Activated CD4-positive, alpha-beta T cell treated with anti-CD3 and anti-CD28 coated beads, Interleukin-2, amount 50 U/mL, for 24 hours (primary cell): ENCODE results near the gene C2CD4C.
A peak's percentile ranks its signal among the peaks of the same experiment; 100 is the strongest.
"Not testable (repeated sequence)": the region's sequence is repeated elsewhere in the genome, so short reads cannot be mapped to it uniquely, and the experiment has no call there.

Experiments
- DNase-seq, 2 donors: peaks; one replicate each; pipeline ENCODE4 v3.0.0-alpha.2; 2020; ENCODE audit warnings: low read depth in 1 of 2, low spot score in 1 of 2

Gene C2CD4C

GRCh38 chr19:384799-385169, 24.2 kb downstream of the C2CD4C start:
- DNase-seq: no peak

GRCh38 chr19:383922-384798, 24.8 kb downstream of the C2CD4C start:
- DNase-seq: no peak

DNA sequence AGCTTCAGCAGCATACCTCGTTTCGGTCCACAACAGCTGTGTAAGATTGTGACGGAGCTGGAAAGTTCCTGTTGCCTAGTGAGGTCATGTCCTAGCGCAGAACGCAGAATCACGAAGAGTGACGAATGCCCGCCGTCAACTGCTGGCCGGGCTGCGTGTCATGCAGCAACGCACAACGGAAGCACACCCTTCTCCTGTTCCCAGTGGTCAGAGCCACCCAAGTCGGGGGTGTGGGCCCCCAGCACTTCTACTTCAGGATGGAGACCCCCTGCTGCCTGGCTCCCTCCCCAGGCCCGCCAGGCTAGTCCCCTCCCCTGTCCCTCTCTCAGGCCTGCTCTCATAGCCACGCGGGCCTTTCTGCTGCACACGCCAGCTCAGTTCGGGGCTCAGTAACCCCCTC, 25.9 kb downstream of the C2CD4C start:
- DNase-seq: no peak

DNA sequence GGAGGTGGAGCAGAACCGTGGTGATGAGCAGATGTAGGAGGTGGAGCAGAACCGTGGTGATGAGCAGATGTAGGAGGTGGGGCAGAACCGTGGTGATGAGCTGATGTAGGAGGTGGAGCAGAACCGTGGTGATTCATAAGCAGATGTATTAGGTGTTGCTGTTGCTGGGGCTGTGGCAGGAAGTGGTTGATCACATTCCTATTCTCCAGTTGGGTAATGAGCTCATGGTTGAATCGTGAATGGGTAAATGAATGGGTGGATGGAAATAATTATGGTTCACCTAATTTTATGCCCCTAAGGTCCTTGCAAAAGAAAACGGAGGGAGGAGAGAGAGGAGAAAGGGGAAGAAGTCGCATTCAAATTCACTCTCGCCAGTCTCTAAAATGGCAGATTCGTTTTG, 26.4 kb downstream of the C2CD4C start:
- DNase-seq: peak in 1 of 2 donors; percentile 50

GRCh38 chr19:381901-382300, 27.0 kb downstream of the C2CD4C start:
- DNase-seq: not testable (repeated sequence)

- DNase-seq: not testable (repeated sequence)
Observed at GRCh38 chr19:380618-381219, 28.2 kb downstream of the C2CD4C start.

- no peak for DNase-seq
Observed at GRCh38 chr19:379796-380195, 29.2 kb downstream of the C2CD4C start.

DNA sequence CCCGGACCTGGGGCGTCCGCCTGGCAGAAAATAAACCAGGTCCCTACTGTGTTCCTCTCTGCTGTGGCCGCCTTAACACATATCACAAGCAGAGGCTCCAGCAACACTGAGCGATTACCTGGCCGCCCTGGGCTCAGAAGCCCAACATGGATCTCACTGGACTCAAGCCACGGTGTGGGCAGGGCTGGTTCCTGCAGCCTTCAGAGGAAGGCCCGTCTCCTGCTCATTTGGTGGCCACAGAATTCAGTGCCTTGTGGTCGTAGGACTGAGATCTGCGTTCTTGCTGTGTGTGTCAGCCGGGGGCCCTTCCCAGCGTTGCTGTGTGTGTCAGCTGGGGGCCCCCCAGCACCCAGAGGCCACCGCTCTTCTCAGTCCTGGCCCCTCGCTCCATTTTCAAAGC, 30.2 kb downstream of the C2CD4C start:
- no peak for DNase-seq

DNA sequence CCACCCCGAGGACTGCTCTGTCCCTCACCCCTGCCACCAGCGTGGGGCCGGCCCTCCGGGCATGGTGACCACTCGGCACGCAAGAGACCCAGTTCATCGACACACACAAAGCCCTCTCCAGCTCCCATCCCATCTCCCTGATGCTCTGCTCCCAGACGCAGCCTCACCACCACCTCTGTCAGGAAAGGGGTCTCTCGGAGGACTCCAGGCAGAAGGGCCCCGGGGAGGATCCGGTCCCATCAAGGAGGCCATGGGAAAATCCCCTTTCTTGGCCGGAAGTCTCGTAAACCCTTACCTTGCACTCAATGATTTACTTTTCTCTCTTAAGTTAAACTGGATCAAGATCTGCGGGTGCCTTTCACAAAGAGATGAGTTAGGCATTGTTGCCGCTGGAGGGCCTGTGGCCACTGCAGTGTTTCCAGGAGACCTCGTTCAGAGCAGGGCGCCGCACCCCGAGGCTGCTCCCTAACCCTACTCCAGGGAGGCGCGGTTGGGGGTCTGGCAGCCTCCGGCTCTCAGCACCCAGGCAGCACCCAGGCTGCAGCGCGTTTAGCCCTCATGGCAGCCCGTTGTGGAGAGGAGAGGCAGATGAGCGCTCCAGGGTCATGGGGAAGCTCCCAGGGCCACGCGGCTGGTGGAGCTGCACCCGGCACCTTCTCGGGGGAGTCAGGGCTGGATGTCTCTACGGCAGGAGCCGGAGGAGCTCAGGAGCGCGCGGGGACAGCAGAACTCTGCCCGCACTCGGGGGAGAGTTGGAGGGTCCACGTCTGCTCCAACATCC, 31.0 kb downstream of the C2CD4C start:
- DNase-seq: no peak

DNA sequence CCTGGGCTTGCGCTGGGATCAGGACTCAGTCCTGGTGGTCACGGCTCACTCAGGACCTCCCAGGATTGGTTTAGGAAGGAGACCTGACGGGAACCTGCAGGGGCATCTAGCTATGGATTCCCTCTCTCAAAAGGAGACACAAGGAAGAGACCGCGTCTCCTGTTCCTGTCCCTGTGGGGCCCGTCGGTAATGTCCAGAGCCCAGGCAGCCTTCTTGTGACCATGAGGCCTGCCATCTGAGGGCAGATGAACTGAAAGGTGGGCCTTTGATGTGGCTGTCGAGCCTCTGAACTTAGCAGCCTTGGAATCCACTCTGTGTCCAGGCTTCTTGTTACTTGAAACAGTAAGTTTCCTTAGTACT, 32.9 kb downstream of the C2CD4C start:
- DNase-seq: no peak

DNA sequence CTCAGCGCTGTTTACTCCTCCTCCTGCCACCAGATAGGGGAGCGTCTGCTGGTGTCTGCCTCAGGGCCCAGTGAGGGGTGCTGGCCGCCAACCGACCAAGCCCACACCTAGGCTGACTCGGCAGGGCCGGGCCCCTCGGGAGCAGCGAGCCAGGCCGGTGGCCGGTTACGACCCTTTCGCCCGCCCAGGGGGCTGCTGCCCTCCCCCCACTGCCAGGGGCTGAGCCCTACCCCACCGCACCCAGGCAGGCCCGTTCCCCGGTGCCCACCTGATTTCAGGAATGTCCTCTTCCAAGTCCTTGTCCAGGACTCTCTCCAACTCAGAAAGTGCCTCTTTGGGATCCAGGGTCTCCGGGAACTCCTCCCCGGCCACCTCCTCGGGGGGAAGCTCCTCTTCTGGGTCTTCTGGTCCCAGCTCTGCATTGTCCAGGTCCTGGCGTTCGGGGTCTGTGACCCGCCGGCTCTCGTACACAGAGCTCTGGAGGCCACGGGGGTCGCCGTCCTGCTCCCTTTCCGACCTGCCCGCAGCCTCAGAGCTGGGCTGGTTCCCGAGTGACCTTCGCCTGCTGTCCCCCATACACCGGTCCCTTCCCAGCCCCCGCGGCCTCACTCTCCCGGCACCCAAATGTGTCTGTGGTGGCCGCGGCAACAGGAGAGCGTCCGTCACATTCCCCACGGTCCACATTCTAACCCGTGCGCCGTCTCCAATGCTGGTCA, 33.4 kb downstream of the C2CD4C start:
- DNase-seq: no peak

DNA sequence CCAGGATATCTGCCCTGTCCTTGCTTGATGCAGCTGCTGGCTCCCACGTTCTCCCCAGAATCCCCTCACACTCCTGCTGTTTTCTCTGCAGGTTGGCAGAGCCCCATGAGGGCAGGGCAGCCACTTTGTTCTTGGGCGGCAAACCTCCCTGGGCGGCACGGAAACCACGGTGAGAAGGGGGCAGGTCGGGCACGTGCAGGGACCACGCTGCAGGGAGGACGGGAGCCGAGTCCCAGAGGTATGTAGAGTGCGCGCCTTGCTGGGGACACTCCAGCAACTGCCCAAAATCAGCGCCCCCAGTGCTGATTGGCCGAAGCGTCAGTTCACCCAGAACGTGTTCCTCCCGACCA, 34.1 kb downstream of the C2CD4C start:
- no peak for DNase-seq

DNA sequence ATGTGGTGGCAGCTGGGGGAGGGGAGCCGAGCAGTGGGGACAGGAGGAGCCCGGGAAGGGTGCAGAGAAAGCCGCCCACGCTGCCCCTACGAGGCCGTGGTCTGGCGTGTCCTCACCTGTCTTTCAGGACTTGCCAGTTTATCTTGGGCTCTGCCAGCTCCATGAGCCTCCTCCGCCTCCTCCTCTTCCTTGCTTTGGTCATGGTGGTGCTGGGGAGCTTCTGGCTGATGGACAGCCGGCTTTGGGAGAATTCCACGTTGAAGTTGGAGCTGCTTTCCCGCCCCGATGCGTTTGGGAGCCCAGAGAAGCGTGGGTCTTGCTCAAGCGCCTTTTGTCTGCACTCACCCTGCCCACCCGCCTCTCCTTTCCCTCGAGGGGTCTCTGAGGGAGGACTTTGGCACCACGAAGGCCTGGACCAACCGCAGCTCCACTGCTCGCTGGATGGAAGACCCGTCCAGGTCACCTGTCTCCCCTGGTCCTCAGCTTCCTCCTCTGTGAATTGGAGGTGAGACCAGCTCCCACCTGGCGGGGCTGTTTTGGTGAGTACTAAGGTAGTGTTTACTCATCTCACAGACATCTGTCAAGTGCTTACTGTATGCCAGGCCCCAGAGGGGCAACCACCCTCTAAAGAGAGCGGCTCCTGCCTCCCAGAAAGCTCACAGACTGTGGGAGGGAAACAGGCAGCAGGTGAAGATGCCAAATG, 34.6 kb downstream of the C2CD4C start:
- DNase-seq: no peak

GRCh38 chr19:373391-374182, 35.4 kb downstream of the C2CD4C start:
- no peak for DNase-seq

GRCh38 chr19:372306-372890, 36.5 kb downstream of the C2CD4C start:
- no peak for DNase-seq

DNA sequence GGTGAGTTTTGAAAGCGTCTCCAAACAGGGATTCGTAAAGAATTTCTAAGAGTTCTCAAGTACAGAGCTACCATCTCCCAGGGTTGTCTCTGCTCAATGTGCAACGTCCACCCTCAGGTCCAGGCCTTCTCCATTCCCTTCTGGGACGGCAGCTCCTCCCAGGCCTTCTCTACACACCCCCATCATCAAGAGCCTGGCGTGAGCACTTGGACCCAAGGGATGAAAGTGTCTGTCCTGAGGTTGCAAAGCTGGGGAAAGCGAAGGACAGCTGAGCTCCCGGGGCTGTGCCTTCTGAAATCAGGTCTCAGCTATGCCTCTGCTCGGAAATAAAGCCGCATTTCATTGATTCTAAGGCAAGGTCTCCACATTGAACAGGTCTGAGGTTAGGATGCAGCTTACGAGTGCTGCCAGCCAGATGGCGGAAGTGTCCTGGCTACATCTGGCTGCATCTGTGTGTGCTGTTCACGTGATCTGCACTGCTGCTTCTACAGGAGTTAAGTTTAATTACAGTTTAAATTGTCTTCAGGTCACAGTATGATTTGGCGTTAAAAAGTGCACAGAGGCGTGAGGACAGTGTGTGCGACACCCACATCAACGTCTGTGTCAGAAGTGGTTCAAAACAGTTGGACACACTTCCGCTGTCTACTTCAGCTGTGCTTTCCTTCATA, 37.3 kb downstream of the C2CD4C start:
- no peak for DNase-seq

- no peak for DNase-seq
Observed at GRCh38 chr19:370641-371330, 38.2 kb downstream of the C2CD4C start.

GRCh38 chr19:369876-370275, 39.1 kb downstream of the C2CD4C start:
- DNase-seq: no peak

- DNase-seq: no peak
Observed at GRCh38 chr19:369256-369655, 39.7 kb downstream of the C2CD4C start.
